Skin of body (tissue), 2 donors: ENCODE results near the gene IFT88. TPM values are rescaled to one million over a fixed set of nuclear protein-coding genes. Genes with fewer than 3 reads are reported as not detected.
"Not testable (repeated sequence)": the region's sequence is repeated elsewhere in the genome, so short reads cannot be mapped to it uniquely, and the experiment has no call there.

ENCODE experiments used
- DNase-seq: peaks from one replicate; lab custom pipeline; 2025; lab: John Stamatoyannopoulos, UW
- total RNA-seq: library from RNA; depleted of rRNA; stranded (reverse); fragments of >200 nt; gene quantifications from one replicate; pipeline ENCODE4 v1.2.3, GENCODE V29; 2014

Gene IFT88
- total RNA-seq, 1 donor from 2014 or later: 21.1 TPM

DNA sequence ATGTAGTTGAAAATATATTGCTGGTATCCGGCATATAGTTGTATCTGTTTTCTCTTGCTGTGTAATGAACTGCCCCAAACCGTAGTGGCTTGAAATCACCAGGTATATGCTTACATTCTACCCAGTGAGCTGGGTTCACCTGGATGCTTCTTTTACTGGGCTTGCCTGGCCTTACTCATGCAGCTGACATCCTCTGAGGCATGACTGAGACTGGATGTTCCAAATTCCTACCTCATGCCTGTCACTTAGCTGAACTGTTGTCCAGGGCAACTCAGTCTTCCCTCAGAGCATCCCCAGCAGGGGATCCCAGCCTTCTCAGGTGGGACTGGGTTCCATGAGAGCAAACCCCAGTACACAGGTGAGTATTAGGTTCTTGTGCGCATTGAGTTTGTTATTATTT lies 66.8 kb downstream of the IFT88 start:
- no peak for DNase-seq

DNA sequence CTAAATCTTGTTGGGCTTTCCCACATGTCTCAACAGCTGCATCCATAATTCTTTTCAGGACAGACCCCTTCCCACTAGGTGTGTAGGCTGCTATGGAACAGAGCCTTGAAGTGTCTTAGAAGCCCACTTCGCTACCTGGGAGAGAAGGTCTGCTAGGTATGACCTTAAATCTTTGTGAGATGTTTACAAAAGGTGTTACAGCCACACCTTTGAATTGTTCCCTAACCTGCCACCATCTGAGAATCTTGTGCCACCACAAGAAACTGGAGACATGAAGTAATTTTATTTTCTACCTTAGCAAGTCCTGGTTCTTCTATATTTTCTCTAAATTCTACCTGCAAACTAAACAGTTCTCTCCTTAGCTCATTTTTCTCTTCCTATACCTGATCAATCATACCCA lies 69.1 kb downstream of the IFT88 start:
- DNase-seq: no peak

DNA sequence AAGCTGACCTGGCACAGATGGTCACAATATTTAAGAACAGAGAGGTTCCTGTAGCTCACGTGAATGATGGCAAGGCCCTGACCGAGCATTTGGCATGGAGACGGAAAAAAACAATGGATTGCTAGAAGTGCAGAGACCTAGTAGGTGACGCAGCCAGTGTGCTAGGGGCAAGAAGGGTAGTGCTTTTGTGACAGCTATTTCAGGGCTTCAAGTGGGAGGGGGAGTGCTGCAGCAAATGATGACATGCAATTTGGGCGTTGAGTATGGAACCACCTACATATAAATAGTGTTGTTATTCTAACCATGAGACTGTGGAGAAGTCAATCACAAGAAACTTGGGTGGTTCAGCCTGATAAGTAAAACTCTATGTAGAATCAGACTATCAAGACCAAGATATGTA lies 70.9 kb downstream of the IFT88 start:
- no peak for DNase-seq

DNA sequence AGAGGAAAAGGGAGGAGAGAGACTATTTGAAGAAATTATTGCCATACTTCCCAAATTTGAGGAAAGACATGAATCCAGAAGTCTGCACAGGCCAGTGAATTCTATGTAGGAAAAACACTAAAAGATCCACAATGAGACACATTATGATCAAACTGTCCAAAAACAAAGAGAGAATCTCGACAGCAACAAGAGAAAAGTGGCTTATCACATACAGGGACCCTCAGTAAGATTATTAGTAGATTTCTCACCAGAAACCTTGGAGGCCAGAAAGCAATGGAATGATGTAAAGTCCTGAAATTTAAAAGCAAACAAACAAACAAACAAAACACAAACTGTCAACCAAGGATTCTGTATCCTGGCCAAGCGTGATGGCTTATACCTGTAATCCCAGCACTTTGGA lies 80.8 kb downstream of the IFT88 start:
- no peak for DNase-seq

DNA sequence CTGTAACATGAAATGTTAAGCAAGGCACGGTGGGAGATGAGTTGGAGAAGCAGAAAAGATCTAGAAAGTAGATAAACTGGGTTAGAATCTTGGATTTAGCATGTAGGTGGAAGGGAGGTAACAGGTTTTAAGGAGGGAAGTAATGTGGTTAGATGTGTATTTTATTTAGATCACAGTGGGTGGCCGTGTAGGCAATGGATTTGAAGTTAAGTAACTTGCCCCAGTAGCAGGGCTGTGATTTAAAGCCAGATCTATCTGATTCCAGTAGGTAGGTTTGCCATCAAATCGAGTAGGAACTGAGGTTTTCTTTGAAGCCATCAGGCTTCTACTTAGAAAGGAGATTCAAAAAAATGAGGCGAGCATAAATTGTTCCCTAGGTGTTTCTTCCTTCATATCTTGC lies 86.0 kb downstream of the IFT88 start:
- DNase-seq: no peak

DNA sequence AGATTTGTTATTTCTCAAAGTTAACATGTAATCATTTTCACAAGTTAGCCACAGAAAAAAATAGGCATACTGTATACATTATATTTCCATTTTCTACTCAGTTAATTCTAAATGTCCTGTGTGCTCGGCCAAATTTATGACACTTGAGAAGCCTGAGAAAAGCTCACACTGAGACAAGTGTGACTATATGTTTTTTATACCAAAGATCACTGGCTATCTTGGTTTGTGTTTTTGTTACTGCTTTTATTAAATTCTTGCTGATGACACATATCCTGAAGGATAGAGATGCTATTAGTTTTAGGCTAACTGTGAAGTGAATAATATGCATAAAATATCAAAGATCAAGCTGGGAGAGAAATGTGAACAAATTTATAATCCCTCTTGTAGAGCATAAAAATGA lies 87.2 kb downstream of the IFT88 start:
- DNase-seq: no peak

DNA sequence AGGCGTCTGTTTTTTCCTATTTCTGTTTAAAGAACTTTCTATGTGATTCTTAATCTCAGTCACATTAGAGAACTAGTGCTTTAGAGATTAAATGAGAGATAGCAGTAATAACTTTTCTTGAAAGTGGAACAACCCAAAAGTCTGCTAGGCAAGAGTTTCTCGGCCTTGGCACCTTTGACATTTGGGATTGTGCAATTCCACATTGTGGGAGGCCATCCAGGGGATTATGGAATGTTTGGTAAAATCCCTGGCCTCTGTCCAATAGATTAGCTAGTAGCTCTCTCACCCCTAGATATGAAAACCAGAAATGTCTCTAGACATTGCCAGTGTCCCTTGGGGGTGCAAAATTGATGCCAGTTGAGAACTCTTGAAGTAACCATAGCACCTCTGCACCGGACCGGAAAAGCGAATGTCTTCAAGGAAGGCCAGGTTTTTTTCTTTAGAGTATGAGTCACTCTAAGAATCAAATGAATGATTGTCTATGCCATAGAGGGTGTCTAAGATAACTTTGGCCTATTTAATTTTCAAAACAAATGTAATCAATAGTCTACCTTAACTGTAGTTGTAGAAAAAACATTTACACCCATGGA lies 91.6 kb downstream of the IFT88 start:
- no peak for DNase-seq

DNA sequence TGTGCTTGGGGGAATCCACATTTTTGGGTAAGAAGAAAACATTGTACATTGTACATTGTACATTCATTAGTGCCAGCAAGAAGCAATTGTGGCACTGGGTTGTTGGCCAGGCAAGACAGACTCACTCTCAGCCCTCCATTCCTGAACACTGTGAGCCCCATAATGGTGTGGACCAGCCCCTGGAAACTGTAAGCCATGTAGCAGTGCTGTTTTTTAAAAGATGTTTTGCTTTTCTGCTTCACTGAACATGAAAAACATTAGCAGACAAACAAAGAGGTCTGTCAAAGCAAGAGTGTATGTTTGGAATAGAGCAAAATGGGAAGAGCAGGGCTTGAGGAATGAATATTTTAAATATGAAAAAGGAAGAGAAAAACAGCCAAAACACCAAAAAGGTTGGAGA lies 97.4 kb downstream of the IFT88 start:
- DNase-seq: no peak

DNA sequence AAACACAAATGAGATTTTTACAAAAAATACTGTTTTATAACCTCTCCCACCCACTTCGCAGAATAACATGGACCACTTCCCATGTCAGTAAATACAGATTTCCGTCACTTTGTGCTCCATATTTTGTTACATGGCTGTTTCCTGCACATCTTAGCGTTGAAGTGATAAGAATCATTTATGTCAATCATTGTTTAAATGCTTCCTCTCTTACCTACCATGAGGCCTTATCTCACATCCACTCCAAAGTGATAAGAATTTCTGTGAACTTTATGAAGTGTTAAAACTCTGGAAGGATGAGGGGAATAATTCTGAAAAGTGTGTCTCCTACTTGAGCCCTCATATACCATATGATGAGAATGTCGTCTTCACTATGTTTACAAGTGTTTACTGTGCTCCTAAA lies 100.0 kb downstream of the IFT88 start:
- no peak for DNase-seq

DNA sequence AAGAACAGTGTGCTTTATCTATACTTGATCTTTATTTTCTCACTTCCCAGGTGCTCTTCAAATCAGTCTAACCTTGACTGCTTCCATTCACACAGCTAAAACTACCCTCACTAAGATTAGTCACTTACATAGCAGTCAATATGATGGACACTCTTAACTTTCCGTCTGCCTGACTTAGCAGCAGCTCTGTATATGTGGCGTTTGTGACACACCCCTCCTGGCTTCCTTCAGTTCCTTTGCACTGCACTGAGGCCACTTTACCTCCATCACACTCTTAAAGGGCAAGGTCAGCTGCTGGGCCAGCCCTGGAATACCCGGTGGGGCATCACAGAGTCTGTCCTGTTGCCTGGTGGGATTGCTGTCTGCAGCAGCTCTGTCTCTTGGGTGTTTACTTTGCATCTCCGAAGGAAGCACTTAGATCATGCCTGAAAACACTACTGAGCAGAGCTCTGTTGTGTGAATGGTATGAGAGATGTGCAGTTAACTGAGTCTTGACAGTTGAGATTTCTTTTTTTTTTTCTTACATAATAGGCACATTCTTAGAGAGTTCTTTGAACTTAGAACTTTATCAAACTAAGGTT lies 101.0 kb downstream of the IFT88 start:
- no peak for DNase-seq

DNA sequence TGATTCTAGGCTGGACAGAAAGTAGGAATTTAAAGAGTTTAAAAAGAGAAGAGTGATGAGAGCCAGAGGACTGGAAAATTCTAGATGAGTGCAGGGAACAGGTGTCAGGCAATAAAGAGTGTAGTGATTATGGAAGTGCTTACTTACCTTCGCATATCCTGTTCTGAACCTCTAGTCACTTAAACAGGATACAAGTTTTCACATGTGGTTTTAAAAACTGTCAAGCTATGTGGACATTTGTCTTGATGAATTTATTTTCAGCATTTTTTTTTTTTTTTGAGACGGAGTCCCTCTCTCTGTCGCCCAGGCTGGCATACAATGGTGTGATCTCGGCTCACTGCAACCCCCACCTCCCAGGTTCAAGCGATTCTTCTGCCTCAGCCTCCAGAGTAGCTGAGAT lies 102.2 kb downstream of the IFT88 start:
- no peak for DNase-seq

DNA sequence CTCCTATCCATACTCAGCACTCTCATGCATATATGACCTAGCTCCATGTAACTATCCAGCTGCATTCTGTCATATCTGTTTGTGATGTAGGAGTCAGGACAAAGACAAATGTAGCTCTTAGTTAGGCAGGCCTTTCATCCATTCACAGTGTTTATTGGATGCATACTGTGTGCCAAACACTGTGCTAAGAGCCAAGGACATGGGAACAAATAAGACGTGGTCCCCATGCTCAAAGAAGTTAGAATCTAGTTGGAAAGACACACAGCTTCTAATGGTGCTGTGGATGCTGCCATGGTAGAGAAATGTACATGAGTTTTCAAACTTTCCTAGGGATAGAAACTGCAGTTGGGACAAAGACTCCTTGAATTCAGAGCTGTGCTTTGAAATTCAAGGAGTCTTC lies 104.8 kb downstream of the IFT88 start:
- DNase-seq: no peak

DNA sequence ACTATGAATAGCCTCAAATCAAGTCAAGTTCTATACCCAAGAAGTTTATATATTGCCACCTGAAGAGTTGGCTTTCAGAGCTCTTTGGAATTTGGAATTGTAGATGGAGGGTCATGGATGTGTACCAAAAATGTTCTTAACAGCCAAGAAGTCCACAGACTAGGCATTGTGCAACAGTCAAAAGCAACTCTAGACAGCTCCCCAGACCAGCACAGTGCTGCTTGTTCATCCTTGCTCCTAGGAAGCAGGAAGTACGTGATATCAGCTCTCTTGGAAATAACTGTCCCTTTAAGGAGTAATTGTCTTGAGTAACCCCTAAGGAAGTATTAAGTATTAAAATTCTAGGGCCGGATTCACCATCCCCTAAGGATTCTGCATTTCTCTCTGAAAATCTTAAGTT lies 105.8 kb downstream of the IFT88 start:
- no peak for DNase-seq

DNA sequence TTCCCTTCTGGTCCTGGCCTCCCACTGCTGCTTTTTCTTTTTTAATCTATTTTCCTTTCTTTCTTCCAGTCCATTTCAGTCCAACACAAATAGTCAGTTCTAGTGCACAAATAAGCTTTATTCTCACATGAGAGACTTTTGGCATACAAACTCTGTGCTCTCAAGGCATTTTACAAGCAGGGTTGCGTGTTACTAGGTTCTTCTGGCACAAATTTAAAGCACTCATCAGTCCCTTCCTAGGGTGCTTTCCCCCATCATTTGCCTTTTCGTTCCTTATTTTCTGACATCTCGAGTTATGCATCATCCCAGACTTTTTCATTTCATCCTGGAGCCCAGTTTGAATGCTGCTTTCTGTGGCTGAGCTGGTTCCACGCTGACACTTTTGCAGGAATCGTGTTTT lies 106.8 kb downstream of the IFT88 start:
- DNase-seq: no peak

DNA sequence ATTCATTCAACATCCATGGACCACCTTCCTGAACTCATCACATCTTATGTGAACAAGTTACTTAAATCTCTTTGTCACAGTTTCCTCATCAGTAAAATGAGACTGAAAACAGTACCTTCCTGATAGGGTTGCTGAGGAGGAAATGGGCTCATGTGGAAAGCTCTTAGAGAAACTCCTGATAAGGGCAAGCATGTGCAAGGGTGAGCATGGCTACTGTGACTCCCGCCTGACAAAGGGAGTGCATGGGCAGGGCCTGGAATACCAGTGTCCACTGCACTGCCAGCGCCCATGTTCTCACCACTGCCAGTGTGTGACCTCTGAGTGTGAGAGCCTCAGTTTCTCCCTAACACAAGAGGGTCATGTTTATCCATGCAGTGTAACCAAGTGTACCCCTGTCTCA lies 109.3 kb downstream of the IFT88 start:
- DNase-seq: no peak

DNA sequence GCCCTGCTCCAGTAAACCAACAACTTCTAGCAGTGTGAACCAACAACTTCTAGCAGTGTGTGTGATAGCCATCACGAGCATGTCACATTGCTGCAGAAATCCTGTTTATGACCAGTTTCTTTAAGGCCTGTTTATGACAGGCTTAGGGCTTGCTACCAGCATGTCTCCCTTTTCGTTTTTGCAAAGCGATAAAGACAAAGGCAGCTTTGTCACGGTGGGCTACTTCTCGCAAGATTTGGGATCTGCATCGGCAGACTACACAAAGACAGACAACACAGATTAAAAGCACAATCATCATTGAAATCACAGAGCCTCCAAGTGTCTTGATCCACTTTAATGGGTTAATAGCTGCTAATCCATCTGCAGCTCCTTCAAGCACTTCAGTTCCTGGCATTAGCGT lies 111.6 kb downstream of the IFT88 start:
- not testable (repeated sequence) for DNase-seq

DNA sequence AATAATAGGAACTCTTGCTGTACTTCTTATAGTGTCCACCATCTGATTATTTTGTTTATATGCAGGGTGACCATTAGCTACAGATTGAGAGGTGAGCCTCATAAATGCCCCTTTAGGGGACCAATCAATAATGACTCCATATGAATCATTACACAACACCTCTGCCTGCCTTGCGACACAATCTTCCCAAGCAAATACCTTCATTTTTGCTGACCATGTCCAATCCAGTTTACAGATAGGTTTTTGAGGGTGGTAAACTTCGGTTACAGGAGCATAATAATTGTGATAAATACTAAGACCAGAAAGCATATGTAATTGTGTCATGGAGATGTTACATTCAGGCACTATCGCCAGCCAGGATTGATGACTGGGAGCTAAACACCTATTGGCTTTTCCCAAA lies 112.9 kb downstream of the IFT88 start:
- no peak for DNase-seq

DNA sequence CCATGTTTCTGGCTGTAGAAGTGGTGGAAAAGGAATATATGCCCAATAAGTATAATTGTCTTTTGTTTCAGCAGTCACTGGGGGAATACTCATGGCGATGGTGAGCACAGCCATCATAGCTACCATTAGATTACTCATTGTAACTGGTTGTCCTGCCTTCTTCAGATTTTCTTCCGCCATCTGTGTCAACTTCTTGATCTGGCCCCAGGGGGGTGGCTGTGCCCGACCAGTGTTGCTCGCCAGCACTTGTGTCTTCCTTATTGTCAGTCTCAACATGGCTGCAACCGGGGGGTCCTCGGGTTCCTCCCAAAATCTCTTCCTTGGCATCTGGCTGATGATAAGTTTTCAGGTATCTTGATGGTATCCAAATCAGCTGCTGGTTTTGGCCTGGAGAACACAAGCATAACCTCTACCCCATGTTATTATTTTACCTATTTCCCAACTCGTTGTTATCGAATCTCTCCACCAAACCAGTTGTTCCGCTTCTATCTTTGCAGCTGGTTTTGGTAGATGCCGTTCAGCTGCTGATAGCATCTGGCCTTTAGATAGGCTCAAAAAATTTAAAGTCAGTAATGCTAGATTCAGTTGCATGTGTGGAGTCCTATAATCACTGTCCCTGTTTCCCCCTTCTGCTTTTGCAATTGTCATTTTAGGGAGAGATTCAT lies 113.6 kb downstream of the IFT88 start:
- no peak for DNase-seq

DNA sequence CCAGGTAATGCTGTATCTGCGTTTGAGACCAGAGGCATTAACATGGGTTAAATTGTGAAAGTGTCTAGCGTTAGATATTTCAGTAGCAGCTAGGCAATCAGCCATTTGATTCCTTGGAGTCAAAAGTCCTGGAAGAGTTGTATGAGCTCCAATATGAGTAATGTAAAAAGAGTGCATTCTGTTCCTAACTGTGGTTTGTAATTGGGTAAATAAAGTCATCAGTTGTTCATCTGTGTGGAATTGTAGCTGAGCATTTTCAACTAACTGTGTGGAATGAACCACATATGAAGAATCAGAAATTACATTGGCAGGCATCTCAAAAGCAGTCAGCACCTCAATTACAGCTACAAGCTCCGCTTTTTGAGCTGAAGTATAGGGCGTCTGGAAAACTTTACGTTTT lies 114.5 kb downstream of the IFT88 start:
- peak; percentile 31 for DNase-seq

DNA sequence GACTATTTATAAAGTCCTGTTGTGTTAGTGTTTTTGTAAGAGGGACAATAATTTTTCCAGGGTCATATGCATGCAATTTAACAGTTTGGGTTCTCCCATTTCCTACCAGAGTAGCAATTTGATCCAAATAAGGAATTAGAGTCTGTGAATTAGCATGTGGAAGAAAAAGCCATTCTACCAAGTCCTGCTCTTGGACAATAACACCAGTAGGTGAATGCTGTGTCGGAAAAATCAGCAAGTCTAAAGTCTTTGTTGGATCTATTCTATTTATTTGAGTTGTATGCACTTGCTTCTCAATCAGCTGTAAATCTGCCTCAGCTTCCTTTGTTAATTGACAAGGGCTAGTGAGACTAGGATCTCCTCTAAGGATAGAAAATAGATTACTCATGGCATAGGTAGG lies 115.1 kb downstream of the IFT88 start:
- DNase-seq: no peak

DNA sequence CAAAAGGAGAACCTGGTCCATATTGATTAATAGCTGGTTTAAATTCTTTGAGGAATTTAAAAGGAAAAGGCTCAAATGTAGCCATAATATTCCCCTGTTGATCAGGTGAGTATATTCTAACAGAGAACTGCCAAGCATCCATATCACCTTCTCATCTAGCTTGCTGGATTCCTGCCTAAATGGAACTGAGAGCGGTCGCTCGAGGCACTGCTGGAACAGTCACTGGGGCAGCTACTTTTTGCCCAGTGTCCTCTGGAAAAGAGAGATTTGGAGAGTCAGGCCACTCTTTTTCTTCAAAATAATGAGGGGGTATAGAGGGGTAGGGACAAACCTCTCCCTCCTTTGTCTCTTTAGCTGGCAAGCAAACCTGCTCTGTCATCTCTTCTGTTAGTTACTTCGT lies 117.1 kb downstream of the IFT88 start:
- DNase-seq: no peak

DNA sequence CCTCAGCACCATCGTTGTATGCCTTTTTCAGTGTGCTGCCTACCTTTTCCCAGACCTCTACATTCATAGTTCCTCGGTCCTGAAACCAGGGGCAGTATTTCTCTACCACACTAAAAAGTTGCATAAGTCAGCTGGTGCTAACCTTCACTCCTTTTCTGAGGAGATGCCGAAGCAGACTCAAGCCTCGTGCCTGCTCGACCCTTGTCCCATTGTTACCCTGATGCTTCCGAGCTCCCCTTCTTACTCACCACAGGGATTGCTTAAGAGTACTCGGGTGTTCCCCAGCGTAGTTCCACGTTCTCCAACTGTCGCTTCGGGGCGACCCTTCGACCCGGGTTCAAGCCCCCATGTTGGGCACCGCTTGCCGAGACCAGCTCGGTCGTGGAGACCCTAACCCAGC lies 117.6 kb downstream of the IFT88 start:
- no peak for DNase-seq

DNA sequence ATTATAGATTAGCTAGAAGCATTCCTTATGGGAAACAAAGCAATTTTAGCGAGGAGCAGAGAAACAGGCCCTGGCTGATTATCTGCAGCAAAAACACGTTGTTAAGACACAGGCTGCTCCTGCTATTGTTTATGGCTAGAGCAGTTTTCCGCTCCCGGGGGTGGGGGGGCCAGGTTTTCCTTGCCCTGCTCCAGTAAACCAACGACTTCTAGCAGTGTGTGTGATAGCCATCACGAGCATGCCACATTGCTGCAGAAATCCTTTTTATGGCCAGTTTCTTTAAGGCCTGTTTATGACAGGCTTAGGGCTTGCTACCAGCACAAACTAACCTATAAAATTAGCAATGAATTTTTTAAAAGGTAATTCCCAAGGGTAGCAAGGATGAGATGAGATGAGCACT lies 118.1 kb downstream of the IFT88 start:
- DNase-seq: no peak
